ENCODE measurements around the gene KCNH2. TPM values are rescaled to one million over a fixed set of nuclear protein-coding genes. Genes with fewer than 3 reads are reported as not detected.
"Not testable (repeated sequence)": the region's sequence is repeated elsewhere in the genome, so short reads cannot be mapped to it uniquely, and the experiment has no call there.

KCNH2 gene, protein sequence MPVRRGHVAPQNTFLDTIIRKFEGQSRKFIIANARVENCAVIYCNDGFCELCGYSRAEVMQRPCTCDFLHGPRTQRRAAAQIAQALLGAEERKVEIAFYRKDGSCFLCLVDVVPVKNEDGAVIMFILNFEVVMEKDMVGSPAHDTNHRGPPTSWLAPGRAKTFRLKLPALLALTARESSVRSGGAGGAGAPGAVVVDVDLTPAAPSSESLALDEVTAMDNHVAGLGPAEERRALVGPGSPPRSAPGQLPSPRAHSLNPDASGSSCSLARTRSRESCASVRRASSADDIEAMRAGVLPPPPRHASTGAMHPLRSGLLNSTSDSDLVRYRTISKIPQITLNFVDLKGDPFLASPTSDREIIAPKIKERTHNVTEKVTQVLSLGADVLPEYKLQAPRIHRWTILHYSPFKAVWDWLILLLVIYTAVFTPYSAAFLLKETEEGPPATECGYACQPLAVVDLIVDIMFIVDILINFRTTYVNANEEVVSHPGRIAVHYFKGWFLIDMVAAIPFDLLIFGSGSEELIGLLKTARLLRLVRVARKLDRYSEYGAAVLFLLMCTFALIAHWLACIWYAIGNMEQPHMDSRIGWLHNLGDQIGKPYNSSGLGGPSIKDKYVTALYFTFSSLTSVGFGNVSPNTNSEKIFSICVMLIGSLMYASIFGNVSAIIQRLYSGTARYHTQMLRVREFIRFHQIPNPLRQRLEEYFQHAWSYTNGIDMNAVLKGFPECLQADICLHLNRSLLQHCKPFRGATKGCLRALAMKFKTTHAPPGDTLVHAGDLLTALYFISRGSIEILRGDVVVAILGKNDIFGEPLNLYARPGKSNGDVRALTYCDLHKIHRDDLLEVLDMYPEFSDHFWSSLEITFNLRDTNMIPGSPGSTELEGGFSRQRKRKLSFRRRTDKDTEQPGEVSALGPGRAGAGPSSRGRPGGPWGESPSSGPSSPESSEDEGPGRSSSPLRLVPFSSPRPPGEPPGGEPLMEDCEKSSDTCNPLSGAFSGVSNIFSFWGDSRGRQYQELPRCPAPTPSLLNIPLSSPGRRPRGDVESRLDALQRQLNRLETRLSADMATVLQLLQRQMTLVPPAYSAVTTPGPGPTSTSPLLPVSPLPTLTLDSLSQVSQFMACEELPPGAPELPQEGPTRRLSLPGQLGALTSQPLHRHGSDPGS
- total RNA-seq: 2.4 TPM
- long read RNA-seq, partial matches to known transcripts: 1 of 2 reads
- long read RNA-seq, other reads (novel, unspliced or antisense): 1 of 2 reads

DNA sequence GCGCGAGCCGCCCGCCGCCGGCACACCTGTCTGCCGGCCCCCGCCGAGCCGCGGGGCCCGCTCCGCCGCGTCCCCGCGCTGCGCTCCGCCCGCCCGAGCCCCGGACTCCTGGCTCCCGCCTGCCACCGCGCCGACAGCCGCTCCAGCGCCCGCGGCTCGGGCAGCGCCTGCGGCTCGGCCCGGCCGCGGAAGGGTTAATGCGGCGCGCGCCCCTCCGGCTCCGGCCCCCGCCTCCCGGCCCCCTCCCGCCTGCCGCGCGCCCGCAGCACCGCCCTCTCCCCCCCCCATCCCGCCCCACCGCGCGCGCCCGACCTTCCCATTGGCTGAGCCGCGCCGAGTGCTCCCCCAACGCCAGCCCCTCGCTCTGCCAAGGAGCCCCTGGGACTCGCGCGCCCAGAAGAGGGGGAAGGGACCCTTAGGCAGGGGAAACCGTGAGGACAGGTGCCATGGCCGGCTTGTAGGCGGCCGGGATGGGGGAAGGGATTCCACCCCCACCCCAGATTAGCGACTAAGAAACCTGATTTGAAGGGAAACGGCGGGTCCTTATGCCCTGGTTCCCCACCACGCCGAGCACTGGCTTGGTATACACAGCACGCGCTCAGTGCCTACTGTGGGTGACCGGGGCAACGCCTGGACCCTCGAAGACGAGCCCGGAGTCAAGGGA, at the start of gene KCNH2:
KCNH2 (minus strand) TSS at position 196 of the 664 bp plus-strand sequence. CDS start 408 bp downstream, outside the sequence.
- intact Hi-C loops (cut with DNase I): no loop called here
- Histone ChIP-seq H3K9me3 (no peaks in the 10 kb centered on the region), H3K4me1 (peaks cover 13% of the 10 kb centered on the region), H3K27me3 (ENCODE audit: low read depth) (peaks cover 84% of the 10 kb centered on the region), H3K36me3 (no peaks in the 10 kb centered on the region), H3K27ac (no peak within 1 kb of the TSS), H3K4me3 (peak within 1 kb of the TSS; percentile 42)
- TF ChIP-seq, protein P1, sequence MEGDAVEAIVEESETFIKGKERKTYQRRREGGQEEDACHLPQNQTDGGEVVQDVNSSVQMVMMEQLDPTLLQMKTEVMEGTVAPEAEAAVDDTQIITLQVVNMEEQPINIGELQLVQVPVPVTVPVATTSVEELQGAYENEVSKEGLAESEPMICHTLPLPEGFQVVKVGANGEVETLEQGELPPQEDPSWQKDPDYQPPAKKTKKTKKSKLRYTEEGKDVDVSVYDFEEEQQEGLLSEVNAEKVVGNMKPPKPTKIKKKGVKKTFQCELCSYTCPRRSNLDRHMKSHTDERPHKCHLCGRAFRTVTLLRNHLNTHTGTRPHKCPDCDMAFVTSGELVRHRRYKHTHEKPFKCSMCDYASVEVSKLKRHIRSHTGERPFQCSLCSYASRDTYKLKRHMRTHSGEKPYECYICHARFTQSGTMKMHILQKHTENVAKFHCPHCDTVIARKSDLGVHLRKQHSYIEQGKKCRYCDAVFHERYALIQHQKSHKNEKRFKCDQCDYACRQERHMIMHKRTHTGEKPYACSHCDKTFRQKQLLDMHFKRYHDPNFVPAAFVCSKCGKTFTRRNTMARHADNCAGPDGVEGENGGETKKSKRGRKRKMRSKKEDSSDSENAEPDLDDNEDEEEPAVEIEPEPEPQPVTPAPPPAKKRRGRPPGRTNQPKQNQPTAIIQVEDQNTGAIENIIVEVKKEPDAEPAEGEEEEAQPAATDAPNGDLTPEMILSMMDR (IDR thresholded peaks at IDR 0.05): no peak
- ATAC-seq: no peak
- no peak for DNase-seq

DNA sequence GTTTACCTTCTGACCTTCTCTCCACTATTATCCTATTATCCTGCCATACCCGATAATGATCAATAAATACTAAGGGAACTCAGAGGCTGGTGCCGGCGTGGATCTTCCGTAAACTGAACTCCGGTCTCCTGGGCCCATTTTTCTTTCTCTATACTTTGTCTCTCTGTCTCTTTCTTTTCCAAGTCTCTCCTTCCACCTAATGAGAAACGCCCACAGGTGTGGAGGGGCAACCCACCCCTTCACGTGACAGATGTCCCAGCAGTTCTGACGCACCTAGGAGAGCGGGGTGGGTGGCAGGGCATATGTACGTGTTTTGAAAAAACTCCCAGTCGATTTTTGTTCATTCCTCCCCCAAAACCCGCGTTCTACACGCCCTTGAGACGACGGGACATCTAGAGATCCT, 49.6 kb upstream of the KCNH2 start:
- peak overlapping the region; percentile 87 for H3K27ac ChIP-seq
- DNase-seq; H3K9me3 ChIP-seq; H3K27me3 ChIP-seq (ENCODE audit: low read depth); intact Hi-C loops (cut with DNase I): not testable (repeated sequence)
- peaks cover 16% of the 10 kb centered on the region for H3K36me3 ChIP-seq
- ATAC-seq: peak in 1 of 2 donors; percentile 35
- peak overlapping the region; percentile 84 for H3K4me3 ChIP-seq
- peaks cover 19% of the 10 kb centered on the region for H3K4me1 ChIP-seq

DNA sequence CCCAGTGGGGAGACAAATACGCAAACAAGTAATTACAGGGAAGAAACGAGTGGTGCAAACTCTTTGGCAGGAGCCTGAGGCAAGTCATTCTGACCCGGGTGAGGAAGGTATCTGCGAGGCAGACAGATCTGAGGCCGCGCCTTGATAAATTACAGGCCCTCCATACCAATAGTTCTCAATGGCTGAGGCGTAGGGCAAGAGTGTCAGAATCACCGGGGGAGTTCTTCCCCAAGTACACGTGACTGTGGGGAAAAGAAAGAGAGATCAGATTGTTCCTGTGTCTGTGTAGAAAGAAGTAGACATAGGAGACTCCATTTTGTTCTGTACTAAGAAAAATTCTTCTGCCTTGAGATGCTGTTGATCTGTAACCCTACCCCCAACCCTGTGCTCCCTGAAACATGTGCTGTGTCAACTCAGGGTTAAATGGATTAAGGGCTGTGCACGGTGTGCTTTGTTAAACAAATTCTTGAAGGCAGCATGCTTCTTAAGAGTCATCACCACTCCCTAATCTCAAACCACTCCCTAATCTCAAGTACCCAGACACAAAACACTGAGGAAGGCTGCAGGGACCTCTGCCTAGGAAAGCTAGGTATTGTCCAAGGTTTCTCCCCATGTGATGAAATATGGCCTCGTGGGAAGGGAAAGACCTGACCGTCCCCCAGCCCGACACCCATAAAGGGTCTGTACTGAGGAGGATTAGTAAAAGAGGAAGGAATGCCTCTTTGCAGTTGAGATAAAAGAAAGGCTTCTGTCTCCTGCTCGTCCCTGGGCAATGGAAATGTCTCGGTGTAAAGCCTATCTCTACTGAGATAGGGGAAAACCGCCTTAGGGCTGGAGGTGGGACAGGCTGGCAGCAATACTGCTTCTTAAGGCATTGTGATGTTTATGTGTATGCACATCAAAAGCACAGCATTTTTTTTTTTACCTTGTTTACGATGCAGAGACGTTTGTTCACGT, 48.9 kb upstream of the KCNH2 start:
- Histone ChIP-seq H3K4me3 (peak overlapping the region; percentile 84), H3K4me1 (peaks cover 19% of the 10 kb centered on the region), H3K27ac (peak overlapping the region; percentile 87), H3K36me3 (peaks cover 10% of the 10 kb centered on the region)
- intact Hi-C loops (cut with DNase I); H3K9me3 ChIP-seq; H3K27me3 ChIP-seq (ENCODE audit: low read depth); ATAC-seq; DNase-seq: not testable (repeated sequence)

DNA sequence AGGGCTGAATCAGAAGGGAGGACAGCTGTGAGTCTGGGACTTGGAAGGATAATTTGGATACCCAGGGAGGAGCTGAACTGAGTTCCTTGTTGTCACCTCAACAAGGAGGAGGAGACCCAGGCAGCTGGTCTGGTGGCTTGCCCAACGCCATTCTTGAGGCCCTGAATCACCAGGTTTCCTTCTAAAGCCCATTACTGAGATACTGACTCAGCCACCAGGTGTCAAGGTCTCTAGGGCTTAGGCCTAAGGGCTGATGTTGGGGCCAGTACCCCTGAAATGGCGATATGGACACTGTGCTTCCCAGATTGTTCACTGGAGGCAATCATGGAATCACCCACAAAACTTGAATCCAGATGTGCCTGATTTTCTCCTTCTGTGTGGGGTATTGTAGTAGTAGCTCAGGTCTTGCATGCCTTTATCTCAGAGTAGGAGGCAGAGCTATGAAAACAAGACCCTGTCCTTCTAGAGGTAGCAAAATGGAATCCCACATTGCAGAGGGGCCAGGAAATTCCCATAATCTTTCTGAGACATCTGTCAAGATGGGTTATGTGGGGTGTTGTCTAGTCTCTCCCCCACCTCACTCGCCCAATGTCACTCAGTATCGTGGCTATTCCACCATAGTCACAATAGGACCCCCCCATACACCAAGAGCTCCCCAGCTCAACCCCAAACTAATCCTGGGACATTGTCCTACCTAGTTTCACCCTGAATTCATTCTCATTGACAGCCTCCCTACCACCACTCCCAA, 48.0 kb upstream of the KCNH2 start:
- TF ChIP-seq, protein P1 (IDR thresholded peaks at IDR 0.05): no peak
- H3K4me1 ChIP-seq: peaks cover 19% of the 10 kb centered on the region
- no peak for ATAC-seq
- intact Hi-C loops (cut with DNase I): no loop called here
- H3K36me3 ChIP-seq: peaks cover 2% of the 10 kb centered on the region
- DNase-seq: no peak
- H3K4me3 ChIP-seq: no peak overlapping the region
- no peak overlapping the region for H3K27ac ChIP-seq
- H3K27me3 ChIP-seq (ENCODE audit: low read depth): no peaks in the 10 kb centered on the region
- H3K9me3 ChIP-seq: no peaks in the 10 kb centered on the region

DNA sequence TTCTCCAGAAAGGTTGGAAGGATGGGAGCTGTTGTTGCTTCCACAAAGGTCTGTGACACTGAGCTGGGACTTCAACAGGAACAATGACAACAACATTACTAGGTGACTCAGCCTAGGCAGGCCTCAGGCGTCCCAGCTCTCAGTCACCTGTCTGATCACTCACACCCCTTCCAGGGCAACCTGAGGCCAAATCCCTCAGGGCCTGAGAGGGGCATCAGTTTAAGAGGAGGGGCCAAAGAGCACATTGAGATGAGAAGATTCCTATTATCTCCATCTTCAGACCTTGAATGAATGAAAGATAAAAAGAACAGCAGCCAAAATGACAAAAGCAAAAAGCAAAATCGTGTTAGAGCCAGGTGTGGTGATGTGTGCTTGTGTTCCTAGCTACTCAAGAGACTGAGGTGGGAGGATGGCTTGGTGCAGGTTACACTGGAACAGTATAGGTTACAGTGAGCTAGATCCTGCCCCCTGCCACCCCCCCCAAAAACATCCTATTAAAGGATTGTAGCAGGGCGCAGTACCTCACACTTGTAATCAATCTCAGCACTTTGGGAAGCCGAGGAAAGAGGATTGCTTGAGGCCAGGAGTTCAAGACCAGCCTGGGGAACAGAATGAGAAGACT, 46.4 kb upstream of the KCNH2 start, which contains the start of gene ATG9B:
ATG9B (minus strand) TSS at position 60 of the 622 bp plus-strand sequence. CDS start 71 bp downstream, outside the sequence.
- Histone ChIP-seq H3K9me3 (no peaks in the 10 kb centered on the region), H3K36me3 (no peaks in the 10 kb centered on the region), H3K4me1 (peaks cover 16% of the 10 kb centered on the region), H3K27ac (no peak within 1 kb of the TSS), H3K27me3 (ENCODE audit: low read depth) (peaks cover 3% of the 10 kb centered on the region), H3K4me3 (no peak within 1 kb of the TSS)
- DNase-seq (no peak), ATAC-seq (no peak)
- TF ChIP-seq, protein P1 (IDR thresholded peaks at IDR 0.05): no peak
- intact Hi-C loops (cut with DNase I): no loop called here
